Measurements from ENCODE around the gene SLC9A7. TPM values are rescaled to one million over a fixed set of nuclear protein-coding genes. Genes with fewer than 3 reads are reported as not detected.

SLC9A7 gene
- total and polyA plus RNA-seq, 12 donors, result 0.43 to 7.5 (median 1.9) TPM

DNA sequence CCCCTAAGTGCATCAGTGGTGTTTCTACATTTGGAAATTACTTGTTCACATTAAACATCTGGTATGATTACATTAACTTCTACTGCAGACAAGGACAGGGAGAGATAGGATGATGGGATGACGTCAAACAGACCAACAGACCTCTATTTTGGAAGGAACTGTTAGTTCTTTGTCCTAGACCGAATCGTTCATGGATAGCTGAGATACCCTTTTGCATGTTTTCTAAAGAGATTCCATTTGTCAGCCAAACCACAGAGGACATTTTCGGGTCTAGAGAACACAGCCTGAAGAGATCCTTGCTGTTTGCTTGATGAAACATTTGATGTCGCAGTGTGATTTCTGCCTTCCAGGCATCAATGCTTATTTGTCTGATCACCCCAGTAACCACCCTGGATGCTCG is 157.6 kb downstream of the SLC9A7 start:
- peak; percentile 42 to 94 (median 80) for ATAC-seq
- Histone ChIP-seq H3K9me3 (no peaks in the 10 kb centered on the region), H3K27me3 (peaks cover 0 to 33% (median 0%) of the 10 kb centered on the region in 7 donors), H3K4me1 (peaks cover 0 to 41% (median 15%) of the 10 kb centered on the region in 9 donors), H3K36me3 (no peaks in the 10 kb centered on the region), H3K27ac (peak overlapping the region in 8 of 10 donors; percentile 13 to 72 (median 32)), H3K4me3 (no peak overlapping the region)
- no peak for DNase-seq
- TF ChIP-seq, protein P1, sequence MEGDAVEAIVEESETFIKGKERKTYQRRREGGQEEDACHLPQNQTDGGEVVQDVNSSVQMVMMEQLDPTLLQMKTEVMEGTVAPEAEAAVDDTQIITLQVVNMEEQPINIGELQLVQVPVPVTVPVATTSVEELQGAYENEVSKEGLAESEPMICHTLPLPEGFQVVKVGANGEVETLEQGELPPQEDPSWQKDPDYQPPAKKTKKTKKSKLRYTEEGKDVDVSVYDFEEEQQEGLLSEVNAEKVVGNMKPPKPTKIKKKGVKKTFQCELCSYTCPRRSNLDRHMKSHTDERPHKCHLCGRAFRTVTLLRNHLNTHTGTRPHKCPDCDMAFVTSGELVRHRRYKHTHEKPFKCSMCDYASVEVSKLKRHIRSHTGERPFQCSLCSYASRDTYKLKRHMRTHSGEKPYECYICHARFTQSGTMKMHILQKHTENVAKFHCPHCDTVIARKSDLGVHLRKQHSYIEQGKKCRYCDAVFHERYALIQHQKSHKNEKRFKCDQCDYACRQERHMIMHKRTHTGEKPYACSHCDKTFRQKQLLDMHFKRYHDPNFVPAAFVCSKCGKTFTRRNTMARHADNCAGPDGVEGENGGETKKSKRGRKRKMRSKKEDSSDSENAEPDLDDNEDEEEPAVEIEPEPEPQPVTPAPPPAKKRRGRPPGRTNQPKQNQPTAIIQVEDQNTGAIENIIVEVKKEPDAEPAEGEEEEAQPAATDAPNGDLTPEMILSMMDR (IDR thresholded peaks at IDR 0.05), result no peak
- intact Hi-C loops (cut with DNase I), result no loop called here
- 37 to 38% methylated on average over 6 of the region's 6 CpGs for WGBS, 2 donors

GRCh38 chrX:46599051-46599560 is 159.8 kb downstream of the SLC9A7 start:
- Histone ChIP-seq H3K27ac (peak overlapping the region in 7 of 10 donors; percentile 4 to 65 (median 41)), H3K27me3 (peaks cover 0 to 31% (median 0%) of the 10 kb centered on the region in 7 donors), H3K36me3 (no peaks in the 10 kb centered on the region), H3K4me3 (no peak overlapping the region), H3K4me1 (peaks cover 0 to 57% (median 23%) of the 10 kb centered on the region in 9 donors), H3K9me3 (no peaks in the 10 kb centered on the region)
- WGBS, 2 donors, result 95 to 97% methylated on average over 1 of the region's 1 CpG
- DNase-seq, result no peak
- intact Hi-C loops (cut with DNase I), result no loop called here
- ATAC-seq, result peak in 1 of 8 donors; percentile 64
- TF ChIP-seq, protein P1 (IDR thresholded peaks at IDR 0.05), result no peak

DNA sequence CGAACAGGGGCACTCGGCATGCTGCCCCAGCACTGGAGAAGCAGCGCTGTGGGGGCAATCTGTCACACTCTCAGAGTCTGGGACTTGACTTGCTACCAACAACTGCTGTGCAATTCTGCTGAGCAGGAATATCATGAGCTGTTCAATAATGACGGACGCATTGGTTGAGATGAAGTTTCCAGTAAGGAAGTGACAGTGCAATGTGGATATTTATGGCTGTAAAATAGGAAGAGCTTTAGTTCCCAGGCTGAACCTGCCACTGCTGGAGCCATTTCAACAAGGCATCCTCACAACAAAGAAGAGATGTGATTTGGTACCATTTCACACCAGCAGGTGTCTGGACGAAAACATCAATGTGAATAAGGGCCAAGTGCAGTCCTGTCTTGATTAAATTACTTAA is 161.1 kb downstream of the SLC9A7 start:
- H3K4me3 ChIP-seq, result no peak overlapping the region
- peaks cover 0 to 62% (median 23%) of the 10 kb centered on the region in 9 donors for H3K4me1 ChIP-seq
- intact Hi-C loops (cut with DNase I), result no loop called here
- H3K9me3 ChIP-seq, result no peaks in the 10 kb centered on the region
- DNase-seq (no peak), ATAC-seq (peak in 4 of 8 donors; percentile 23 to 39 (median 32))
- 37 to 51% methylated on average over 6 of the region's 6 CpGs for WGBS, 2 donors
- no peaks in the 10 kb centered on the region for H3K36me3 ChIP-seq
- H3K27ac ChIP-seq, result peak overlapping the region in 6 of 10 donors; percentile 22 to 39 (median 28)
- TF ChIP-seq, protein P1 (IDR thresholded peaks at IDR 0.05), result no peak
- peaks cover 0 to 31% (median 0%) of the 10 kb centered on the region in 7 donors for H3K27me3 ChIP-seq

GRCh38 chrX:46597208-46597607 is 161.7 kb downstream of the SLC9A7 start:
- WGBS, 2 donors, result 90% methylated on average over 8 of the region's 8 CpGs
- Histone ChIP-seq H3K27ac (peak overlapping the region in 6 of 10 donors; percentile 22 to 39 (median 28)), H3K4me3 (no peak overlapping the region), H3K27me3 (peaks cover 0 to 37% (median 0%) of the 10 kb centered on the region in 7 donors), H3K4me1 (peaks cover 0 to 58% (median 23%) of the 10 kb centered on the region in 9 donors), H3K9me3 (no peaks in the 10 kb centered on the region), H3K36me3 (no peaks in the 10 kb centered on the region)
- DNase-seq, result no peak
- intact Hi-C loops (cut with DNase I), result no loop called here
- TF ChIP-seq, protein P1 (IDR thresholded peaks at IDR 0.05), result no peak
- no peak for ATAC-seq
